ENCODE results near the gene SVIL.

DNA sequence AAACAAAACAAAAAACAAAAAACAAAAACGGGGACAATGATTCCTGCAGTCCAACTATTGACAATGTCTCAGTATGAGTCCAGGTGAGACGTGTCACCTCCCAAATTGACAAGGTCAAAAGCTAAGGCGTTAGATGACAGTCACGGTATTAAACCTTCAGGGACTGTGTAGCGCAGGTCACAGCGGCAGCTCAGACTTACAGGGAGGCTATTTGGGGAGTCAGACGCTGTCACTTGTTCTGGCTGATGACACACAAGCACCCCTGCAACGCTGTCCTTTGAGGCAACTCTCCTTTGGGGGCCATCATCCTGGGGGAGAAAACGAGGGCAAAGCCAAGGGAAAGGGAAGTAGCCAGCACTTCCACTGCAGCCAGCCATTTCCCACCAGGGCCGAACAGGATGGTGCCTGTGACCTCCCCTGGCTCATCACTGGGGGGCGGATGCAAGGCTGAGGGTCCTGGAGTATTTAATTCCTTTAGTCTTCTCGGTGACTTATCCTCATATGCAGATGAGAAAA, 55.3 kb downstream of the SVIL start:
- TF ChIP-seq, protein P1, sequence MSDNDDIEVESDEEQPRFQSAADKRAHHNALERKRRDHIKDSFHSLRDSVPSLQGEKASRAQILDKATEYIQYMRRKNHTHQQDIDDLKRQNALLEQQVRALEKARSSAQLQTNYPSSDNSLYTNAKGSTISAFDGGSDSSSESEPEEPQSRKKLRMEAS (IDR thresholded peaks at IDR 0.05): no peak
- no peak for TF ChIP-seq CTCF (IDR thresholded peaks at IDR 0.05; ENCODE audit: low read depth, low read length, missing input control)
- TF ChIP-seq RAD21 (IDR thresholded peaks at IDR 0.05): no peak
- TF ChIP-seq ZBTB33 (IDR thresholded peaks at IDR 0.05): no peak
- TF ChIP-seq, protein P2, sequence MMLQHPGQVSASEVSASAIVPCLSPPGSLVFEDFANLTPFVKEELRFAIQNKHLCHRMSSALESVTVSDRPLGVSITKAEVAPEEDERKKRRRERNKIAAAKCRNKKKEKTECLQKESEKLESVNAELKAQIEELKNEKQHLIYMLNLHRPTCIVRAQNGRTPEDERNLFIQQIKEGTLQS (IDR thresholded peaks at IDR 0.05): no peak
- no peak for TF ChIP-seq SP1 (IDR thresholded peaks at IDR 0.05)
- no peak for TF ChIP-seq HNF4A (conservative IDR thresholded peaks at IDR 0.05)
- TF ChIP-seq TAF1 (conservative IDR thresholded peaks at IDR 0.05): no peak
- TF ChIP-seq JUND (IDR thresholded peaks at IDR 0.05): no peak
- TF ChIP-seq GABPA (IDR thresholded peaks at IDR 0.05 in 1 of 2, conservative IDR thresholded peaks at IDR 0.05 in 1 of 2): no peak
- TF ChIP-seq EGR1 (IDR thresholded peaks at IDR 0.05; ENCODE audit: low read depth in 2 of 2): no peak
- no peak for TF ChIP-seq REST (IDR thresholded peaks at IDR 0.05)
- TF ChIP-seq NR2F2 (IDR thresholded peaks at IDR 0.05): no peak
- no peak for TF ChIP-seq YY1 (IDR thresholded peaks at IDR 0.05)
